Lower leg skin (tissue), 3 donors: ENCODE measurements around the gene MAMDC2.

ENCODE experiments used
- POLR2A ChIP-seq, 2 donors: fragments of 450-650 bp; IDR thresholded peaks; one replicate each; pipeline ENCODE4 v1.6.1; 2016 to 2017; ENCODE audit warnings: antibody characterized with exemption in 2 of 2, mild to moderate bottlenecking in 1 of 2, moderate library complexity in 1 of 2
- TF ChIP-seq, protein P1 (sequence below), 3 donors: fragments of 450-650 bp; IDR thresholded peaks; one replicate each; pipeline ENCODE4 v1.5.1; 2016; ENCODE audit warnings: antibody characterized with exemption in 3 of 3, mild to moderate bottlenecking in 3 of 3, moderate library complexity in 2 of 3

DNA sequence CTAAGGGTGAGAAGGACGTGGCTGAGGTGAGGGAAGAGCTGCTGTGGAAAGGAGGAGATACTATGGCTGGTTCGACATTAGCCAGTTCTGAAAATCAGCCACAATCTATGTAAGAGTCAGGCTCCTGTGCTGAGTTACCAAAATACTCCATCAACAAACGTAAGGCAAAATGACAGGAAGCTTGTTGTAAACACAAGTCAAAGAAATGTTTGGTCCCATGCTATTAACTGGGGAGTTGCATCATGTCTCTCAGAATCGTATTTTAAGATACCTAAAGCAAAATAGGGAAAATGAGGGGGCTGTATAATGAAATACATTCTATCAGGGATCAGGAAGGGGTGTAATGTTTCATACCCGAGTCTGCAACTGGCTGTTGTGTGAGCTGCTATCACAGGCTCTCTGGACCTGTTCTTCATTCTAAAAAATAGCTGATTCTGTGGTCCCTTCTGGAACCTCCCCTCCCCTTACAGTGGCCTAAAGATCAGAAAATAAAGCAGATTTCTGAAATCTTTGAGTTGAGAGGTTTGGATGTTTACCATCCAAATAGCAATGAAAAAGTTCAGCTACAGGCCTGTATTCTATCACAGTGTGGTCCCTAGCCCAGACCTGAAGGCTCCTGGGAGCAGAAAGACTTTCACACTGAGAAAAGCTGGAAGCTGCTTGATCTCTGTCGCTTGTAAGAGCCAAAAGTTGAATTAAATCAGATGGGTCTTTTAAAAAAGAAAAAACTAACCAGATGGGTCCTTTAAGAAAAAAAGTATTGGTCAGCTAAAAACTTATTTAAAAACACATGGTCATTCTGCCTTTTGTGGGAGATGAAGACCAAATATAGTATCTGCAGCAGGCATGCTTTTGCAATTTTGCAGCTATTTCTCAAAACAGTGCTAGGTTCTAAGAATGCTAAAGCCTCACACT lies 117.3 kb downstream of the MAMDC2 start:
- TF ChIP-seq, protein P1, sequence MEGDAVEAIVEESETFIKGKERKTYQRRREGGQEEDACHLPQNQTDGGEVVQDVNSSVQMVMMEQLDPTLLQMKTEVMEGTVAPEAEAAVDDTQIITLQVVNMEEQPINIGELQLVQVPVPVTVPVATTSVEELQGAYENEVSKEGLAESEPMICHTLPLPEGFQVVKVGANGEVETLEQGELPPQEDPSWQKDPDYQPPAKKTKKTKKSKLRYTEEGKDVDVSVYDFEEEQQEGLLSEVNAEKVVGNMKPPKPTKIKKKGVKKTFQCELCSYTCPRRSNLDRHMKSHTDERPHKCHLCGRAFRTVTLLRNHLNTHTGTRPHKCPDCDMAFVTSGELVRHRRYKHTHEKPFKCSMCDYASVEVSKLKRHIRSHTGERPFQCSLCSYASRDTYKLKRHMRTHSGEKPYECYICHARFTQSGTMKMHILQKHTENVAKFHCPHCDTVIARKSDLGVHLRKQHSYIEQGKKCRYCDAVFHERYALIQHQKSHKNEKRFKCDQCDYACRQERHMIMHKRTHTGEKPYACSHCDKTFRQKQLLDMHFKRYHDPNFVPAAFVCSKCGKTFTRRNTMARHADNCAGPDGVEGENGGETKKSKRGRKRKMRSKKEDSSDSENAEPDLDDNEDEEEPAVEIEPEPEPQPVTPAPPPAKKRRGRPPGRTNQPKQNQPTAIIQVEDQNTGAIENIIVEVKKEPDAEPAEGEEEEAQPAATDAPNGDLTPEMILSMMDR (IDR thresholded peaks at IDR 0.05): no peak
- no peak for TF ChIP-seq POLR2A (IDR thresholded peaks at IDR 0.05)
